Tibial nerve (tissue), 3 donors: ENCODE data around the gene POLA1.

ENCODE experiments used
- POLR2A ChIP-seq, 2 donors: fragments of 450-650 bp; IDR thresholded peaks; one replicate each; pipeline ENCODE4 v1.6.1; 2017; ENCODE audit warnings: antibody characterized with exemption in 2 of 2, mild to moderate bottlenecking in 2 of 2, moderate library complexity in 2 of 2
- TF ChIP-seq, protein P1 (sequence below), 5 experiments: fragments of 200-600 bp in 3 of 5; fragments of 450-650 bp in 2 of 5; sonication (generic) in 3 of 5; IDR thresholded peaks; one replicate each; pipeline ENCODE4 v1.5.1; 2016 to 2019; ENCODE audit warnings: antibody characterized with exemption in 5 of 5, mild to moderate bottlenecking in 3 of 5, moderate library complexity in 2 of 5

DNA sequence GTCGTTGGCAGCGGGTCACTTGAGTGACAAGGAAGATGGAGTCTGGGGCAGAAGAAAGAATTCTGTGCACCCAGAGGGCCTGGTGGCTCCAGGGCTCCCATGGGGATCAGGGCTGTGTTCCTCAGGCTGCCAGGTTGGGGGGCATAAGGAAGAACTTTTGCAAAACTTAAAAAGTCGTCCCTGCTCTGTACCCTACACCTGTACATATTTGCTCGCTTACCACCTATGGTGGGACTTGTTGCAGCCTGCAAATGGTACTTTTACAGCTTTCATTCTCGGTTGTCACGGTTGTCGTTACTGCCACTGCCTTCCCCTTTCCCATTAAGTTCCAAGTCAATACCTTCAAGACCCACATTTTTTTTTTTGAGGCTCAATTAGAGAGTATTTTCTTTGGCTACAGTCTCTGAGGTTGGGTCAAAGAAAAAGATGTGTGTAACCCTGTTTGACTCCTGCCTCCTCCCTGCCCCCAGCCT is 312.9 kb downstream of the POLA1 start:
- no peak for TF ChIP-seq POLR2A (IDR thresholded peaks at IDR 0.05)
- TF ChIP-seq, protein P1, sequence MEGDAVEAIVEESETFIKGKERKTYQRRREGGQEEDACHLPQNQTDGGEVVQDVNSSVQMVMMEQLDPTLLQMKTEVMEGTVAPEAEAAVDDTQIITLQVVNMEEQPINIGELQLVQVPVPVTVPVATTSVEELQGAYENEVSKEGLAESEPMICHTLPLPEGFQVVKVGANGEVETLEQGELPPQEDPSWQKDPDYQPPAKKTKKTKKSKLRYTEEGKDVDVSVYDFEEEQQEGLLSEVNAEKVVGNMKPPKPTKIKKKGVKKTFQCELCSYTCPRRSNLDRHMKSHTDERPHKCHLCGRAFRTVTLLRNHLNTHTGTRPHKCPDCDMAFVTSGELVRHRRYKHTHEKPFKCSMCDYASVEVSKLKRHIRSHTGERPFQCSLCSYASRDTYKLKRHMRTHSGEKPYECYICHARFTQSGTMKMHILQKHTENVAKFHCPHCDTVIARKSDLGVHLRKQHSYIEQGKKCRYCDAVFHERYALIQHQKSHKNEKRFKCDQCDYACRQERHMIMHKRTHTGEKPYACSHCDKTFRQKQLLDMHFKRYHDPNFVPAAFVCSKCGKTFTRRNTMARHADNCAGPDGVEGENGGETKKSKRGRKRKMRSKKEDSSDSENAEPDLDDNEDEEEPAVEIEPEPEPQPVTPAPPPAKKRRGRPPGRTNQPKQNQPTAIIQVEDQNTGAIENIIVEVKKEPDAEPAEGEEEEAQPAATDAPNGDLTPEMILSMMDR (IDR thresholded peaks at IDR 0.05) = no peak
